A204.1 (cell line): ENCODE results near the gene NRK.
"Not testable (repeated sequence)": the region's sequence is repeated elsewhere in the genome, so short reads cannot be mapped to it uniquely, and the experiment has no call there.

Experiments used
- FAIRE-seq: peaks from 2 replicates; lab custom pipeline; 2012; peaks lifted over from hg19 to GRCh38; lab: Jason Lieb, UNC

The NRK gene, protein sequence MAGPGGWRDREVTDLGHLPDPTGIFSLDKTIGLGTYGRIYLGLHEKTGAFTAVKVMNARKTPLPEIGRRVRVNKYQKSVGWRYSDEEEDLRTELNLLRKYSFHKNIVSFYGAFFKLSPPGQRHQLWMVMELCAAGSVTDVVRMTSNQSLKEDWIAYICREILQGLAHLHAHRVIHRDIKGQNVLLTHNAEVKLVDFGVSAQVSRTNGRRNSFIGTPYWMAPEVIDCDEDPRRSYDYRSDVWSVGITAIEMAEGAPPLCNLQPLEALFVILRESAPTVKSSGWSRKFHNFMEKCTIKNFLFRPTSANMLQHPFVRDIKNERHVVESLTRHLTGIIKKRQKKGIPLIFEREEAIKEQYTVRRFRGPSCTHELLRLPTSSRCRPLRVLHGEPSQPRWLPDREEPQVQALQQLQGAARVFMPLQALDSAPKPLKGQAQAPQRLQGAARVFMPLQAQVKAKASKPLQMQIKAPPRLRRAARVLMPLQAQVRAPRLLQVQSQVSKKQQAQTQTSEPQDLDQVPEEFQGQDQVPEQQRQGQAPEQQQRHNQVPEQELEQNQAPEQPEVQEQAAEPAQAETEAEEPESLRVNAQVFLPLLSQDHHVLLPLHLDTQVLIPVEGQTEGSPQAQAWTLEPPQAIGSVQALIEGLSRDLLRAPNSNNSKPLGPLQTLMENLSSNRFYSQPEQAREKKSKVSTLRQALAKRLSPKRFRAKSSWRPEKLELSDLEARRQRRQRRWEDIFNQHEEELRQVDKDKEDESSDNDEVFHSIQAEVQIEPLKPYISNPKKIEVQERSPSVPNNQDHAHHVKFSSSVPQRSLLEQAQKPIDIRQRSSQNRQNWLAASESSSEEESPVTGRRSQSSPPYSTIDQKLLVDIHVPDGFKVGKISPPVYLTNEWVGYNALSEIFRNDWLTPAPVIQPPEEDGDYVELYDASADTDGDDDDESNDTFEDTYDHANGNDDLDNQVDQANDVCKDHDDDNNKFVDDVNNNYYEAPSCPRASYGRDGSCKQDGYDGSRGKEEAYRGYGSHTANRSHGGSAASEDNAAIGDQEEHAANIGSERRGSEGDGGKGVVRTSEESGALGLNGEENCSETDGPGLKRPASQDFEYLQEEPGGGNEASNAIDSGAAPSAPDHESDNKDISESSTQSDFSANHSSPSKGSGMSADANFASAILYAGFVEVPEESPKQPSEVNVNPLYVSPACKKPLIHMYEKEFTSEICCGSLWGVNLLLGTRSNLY (N-terminal part only)

DNA sequence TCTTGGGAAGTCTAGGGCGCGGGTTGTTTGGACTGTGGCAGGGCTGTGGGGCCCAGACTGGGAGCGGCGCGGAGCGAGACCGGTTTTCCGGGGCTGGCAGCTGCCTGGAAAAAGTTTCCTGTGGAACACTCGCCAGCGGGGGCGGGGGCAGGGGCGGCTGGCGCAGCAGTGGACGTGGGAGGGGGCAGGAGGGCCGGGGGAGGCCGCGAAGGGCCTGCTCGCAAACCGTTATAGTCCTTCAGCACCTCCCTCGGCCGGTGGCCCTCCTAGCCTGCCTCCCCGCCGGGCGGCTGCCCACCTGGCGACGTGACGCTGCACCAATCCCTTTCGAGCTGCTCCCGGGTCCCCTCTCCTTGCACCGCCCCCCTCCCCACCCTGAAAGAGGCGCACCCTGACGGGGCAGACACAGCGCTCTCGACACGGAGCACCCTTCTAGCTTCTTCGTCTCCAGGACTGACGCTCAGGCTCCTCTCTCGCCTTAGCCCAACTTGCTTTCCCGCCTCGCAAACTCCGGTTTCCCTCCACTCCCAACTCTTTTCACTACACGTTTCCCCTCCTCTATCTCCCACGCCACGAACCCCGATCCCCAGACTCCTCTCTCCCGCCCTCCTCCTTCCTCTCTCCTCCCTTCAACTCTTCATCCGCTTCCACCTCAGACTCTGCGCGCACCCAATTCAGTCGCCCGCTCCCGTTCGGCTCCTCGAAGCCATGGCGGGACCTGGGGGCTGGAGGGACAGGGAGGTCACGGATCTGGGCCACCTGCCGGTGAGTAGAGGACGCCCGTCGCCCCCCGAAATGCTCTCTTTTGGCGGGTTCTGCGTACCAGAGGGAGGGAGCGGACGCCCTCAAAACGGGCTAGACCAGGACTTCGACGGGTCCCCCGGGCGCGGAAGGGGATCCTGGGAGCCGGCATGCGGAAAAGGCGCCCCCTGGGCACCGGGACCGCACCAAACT lies at the start of gene NRK:
Gene NRK, plus strand, starts transcription at position 402 of the 954 bp plus-strand sequence. Its CDS starts 307 bp downstream, at position 709.
- no peak for FAIRE-seq

DNA sequence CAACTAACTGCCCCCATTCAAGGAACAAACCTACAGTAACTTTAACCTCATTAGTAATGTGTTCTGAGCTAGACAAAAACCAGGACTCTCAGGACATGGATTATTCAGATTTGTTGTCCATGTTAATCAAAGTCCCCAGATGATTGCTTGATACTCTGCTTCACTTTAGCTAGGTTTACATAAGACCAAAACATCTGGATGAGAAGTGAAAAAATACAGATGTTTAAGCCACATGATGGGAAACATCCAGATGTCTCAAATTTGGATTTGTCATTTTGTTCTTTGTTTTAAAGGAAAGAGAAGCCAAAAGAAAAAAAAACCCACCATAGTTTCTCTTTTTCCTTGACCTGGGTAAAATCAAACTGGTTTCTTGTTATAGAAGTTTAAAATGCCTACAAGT lies 48.5 kb upstream of the NRK start:
- no peak for FAIRE-seq

DNA sequence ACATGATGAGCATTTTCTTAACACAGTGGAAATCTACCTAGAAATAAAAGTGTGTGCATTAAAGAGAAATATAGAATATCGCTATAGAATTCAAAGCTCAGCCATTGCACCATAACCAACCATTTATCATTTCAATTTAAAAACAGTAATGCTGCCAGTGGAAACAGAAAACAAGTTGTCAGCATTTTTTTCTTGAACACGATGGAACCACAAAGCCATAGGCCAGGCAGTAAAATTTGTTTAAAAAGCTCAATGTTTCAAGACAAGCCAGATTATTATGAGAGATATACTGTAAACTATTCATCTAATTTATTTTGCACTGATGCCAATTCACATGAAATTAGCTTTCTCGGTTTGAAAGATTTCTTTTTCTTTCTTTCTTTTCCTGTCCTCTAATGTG lies 46.7 kb upstream of the NRK start:
- no peak for FAIRE-seq

DNA sequence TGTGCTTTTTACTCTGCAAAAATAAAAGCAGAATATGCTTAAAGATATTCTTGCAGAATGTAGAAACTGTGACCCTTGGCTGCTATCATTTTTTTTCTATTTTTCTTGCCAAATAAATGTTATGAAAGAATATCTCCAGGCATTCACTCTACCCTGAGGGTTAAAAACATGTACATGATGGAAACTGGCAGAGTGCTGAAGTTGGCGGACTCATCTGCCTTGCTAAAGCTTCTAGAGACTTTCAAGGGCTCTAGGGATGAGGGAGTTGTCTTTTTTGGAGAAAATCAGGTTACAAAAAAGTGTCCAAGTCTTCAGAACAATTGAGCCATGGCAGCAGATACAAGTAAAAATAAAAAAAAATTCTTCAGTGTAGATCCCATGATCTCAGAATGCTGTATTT lies 40.5 kb upstream of the NRK start:
- no peak for FAIRE-seq

DNA sequence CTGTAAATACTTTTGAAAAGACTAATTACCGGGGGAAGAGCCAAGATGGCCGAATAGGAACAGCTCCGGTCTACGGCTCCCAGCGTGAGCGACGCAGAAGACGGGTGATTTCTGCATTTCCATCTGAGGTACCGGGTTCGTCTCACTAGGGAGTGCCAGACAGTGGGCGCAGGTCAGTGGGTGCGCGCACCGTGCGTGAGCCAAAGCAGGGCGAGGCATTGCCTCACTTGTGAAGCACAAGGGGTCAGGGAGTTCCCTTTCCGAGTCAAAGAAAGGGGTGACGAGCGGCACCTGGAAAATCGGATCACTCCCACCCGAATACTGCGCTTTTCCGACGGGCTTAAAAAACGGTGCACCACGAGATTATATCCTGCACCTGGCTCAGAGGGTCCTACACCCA lies 25.5 kb upstream of the NRK start:
- FAIRE-seq = not testable (repeated sequence)

DNA sequence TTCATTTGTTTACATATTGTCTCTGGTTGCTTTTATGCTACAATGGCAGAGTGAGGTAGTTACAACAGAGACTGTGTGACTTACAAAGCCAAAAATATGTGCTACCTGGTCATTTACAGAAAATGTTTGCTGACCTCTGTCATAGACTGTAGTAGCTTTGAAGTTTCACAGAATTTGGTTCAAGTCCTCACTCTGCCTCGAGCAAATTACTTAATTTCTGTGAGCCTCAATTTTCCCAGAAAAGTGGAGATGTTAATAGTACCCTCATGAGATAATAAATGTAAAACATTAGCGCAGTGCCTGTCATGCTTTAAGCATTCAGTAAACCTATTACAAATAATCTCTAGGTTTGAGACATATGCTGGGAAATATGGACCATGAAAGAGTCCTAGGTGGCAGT lies 18.4 kb upstream of the NRK start:
- no peak for FAIRE-seq

DNA sequence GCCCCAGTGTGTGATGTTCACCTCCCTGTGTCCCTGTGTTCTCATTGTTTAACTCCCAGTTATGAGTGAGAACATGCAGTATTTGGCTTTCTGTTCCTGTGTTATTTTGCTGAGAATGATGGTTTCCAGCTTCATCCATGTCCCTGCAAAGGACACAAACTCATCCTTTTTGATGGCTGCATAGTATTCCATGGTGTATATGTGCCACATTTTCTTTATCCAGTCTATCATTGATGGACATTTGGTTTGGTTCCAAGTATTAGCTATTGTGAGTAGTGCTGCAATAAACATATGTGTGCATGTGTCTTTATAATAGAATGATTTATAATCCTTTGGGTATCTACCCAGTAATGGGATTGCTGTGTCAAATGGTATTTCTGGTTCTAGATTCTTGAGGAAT lies 16.7 kb upstream of the NRK start:
- FAIRE-seq = not testable (repeated sequence)

DNA sequence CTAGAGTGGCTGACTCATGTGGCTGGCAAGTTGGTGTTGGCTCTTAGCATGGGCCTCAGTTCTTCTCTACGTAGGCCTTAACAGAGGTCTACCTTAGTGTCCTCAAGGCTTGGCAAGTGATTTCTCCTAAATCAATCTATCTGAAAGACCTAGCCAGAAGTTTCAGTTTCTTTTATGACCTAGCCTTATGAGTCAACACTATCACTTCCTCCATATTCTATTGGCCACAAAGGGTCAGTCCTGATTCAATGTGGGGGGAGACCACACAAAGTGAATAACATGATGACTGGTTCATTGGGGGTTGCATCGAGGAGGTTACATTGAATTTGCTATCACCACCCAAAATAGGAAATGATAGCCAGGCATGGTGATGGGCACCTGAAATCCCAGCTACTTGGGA lies 5.8 kb upstream of the NRK start:
- no peak for FAIRE-seq

DNA sequence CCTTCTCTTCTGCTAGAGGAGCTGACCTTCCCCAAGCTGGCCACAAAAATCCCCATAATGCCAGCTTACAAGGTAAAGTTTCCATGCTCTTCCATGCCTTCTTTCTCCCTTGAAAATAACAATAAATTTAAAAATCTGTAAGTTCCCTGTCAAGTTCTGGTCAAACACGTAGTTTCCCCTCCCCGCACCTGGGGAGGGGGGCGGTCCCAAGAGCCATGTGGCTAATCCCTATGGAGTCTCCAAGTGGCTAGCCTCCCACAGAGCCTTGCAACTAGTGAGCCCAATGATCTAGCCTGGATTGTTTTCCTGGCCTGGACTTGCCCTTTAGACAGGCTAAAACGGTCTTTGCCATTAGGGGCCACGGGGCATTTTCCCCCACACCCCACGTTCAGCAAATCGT lies 2.1 kb upstream of the NRK start:
- no peak for FAIRE-seq

DNA sequence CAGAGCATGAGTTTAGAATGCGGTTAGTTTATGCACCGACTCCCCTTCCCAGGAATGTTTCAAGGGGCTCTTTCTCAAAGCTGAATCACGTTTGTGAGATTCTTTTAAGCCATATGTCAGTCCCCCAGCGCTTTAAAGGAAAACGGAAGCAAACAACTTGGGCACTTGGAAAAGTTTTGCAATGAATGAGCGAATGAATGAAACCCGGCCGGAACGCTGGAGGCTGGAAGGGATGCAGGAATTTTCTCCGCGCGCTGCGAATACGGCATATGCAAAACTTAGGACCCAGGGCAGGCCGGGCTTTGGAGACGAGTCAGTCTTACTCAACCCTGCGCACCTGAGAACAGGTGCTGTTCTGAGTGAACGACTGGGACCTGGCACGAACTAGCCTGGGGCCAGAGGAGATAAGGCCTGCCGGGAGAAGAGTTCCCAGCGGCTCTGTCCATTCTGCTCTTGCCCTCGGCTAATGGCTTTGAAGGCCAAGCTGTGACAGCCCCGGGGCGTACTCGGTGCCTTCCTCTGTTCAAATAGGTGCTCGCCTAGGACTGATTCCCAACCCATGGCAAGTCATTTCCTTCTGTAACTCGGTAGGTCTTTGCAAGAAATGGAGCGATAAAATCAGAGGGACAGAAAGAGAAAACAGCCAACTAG lies 743 bp upstream of the NRK start:
- FAIRE-seq = no peak

DNA sequence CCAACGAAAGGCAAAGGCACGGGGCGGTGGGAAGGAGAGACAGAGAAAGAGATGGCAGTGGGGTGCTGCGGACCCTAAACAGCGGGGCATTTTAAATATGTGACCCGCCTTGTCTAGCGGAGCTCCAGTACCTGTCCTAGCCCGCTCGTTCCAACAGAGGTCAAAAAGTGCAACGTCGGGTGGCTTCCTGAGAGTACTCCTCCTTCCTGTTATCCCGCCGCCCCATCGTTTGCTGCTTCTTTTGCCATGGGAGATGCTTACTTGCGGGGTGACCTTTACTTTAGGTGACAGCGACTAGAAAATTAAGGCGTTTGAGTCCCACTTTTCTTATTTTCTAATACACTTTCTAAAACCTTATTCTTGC lies 735 bp downstream of the NRK start:
- no peak for FAIRE-seq

DNA sequence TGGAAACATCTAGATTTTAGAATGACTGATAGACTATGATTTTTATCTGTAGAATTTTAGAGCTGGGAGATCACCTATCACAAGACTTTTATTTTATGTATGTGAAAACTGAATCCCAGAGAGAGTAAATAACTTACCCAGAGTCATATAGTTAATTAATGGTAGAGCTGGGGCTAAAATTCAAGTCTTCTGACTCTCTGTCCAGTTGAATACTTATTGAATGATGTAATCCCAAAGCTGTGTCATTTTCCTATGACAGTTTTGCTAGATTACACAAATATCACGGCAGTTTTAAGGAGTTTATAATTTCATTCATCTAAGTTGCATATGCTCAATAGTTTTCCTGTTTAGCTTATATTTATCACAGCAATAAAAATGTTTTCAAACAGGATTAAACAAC lies 6.7 kb downstream of the NRK start:
- no peak for FAIRE-seq

DNA sequence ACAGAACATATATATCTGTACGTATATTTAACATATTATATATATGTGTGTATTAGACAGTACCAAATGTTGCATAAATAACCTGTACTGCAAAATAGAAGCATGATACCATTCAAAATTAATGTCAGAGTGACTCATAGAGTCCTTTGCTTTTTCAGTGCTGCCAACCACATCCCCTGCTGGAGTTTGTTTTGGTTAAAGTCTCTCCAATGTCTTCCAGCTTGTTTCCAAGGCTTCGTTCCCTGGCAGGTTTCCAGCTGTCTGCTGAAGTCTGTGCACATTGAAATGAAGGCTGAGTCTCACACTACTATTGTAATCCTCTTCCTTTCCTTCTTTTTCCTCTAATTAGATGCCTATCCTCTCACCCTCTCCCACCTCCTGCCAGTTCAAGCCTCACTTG lies 14.9 kb downstream of the NRK start:
- no peak for FAIRE-seq

DNA sequence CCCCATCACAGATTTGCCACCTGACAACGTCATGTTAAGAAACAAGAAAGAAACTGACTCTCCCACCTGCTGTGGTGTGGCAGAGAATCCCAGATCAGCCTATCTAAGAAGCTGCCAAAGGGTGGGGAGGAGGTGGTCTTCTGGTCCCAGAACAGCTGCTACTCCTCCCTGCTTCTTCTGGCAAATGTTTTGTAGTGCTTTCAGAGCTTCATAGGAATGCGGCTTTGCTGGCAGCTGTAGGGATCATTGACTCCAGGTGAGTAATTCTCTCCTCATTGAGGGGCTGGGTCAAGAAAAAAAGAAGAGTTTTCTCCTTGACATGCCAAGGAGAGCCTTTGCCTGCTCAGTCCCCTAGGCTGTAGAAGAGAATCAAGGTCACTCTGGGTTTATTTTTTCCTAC lies 23.3 kb downstream of the NRK start:
- no peak for FAIRE-seq

DNA sequence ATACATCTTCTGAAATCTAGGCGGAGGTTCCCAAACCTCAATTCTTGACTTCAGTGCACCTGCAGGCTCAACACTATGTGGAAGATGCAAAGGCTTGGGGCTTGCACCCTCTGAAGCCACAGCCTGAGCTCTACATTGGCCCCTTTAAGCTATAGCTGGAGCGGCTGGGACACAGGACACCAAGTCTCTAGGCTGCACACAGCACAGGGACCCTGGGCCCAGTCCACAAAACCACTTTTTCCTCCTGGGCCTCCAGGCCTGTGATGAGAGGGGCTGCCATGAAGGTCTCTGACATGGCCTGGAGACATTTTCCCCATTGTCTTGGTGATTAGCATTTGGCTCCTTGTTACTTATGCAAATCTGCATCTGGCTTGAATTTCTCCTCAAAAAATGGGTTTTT lies 27.8 kb downstream of the NRK start:
- not testable (repeated sequence) for FAIRE-seq

DNA sequence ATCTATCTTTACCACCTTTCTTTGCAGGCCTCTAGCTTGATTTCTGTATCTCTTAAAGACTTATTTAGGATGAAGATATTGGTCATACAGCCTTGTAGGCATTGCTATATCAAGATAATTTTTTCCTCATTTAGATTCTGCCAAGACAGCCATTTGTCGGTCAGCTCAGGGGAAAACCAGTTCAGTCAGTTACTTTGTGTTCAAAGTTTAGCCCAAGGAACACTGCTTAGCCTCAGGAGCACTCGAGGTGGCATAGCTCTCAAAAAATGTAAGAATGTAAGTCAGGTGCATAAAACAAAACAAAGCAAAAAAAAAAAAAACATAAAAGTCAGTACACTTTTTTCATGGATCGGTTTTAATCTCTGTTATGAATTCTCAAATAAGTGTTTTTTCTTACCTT lies 43.4 kb downstream of the NRK start:
- no peak for FAIRE-seq

DNA sequence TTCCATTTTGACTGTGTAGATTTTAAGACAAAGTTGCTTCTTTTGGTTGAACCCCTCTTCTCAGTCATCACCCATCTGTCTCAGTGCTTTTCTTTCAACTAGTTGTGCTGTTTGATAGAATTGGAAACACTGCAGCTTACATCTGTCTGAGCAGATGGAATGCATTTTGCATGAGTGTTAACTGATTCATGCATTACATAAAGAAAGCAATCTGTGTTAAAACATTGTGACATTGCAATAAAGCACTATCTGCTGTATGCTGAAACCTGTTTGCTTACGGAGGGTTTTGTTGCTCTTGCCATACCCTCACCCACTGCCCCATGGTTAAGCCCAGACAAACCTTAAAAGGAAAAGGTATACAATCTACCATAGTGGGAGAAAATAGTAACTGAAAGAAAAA lies 47.4 kb downstream of the NRK start:
- FAIRE-seq = no peak

DNA sequence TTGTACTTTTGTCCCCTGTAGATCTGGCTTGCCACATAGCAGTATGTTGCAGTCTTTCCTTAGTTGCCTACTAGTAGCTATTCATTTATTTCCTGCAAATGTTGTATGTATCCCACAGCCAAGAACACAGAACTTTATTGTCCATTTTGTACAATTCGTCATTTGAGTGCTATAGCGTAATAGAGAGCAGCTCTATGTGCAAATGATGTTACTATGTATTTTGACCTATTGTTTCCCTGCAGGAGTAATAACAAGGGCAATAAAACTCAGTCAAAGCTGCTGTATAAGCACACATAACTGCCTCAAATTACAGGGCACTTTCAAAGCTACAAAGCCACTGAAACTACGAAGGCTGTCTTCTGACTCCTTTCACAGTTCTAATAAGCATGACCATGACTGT lies 48.1 kb downstream of the NRK start:
- FAIRE-seq = no peak

DNA sequence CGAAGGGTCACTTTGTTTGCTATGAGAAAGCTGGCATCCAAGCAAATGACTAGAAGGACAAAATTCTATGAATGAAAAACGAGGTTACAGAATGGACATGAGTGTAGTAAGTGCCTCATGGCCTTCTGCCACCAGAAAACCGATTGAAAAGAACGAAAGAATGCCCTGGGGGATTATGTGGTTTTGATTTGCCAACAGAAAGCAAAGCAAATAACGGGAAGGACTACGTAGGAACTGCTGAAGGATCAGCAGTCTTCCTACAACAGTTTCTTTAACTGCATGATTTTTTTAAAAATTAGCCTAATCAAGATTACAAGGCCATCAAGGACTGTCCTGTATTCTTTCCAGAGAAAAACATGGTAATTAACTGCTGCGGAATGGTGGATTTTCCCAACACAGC lies 50.6 kb downstream of the NRK start:
- no peak for FAIRE-seq

DNA sequence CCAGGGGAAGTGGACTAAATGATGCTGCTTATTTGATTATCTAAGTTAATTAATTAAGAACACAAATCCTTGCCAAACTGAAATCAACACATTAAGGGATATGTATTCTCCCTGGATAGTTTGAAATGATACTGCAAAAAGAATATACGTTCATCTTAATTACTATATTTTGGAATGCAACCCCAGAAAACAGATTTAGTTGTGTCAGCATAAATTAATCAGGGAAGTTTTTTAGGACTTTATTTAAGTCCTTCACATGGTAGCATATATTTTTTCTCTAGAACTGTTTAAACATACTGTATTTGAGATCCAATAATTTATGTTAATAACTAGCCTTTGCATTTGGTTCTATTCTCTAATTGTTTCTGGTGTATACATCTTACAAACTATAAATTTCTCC lies 52.5 kb downstream of the NRK start:
- no peak for FAIRE-seq

DNA sequence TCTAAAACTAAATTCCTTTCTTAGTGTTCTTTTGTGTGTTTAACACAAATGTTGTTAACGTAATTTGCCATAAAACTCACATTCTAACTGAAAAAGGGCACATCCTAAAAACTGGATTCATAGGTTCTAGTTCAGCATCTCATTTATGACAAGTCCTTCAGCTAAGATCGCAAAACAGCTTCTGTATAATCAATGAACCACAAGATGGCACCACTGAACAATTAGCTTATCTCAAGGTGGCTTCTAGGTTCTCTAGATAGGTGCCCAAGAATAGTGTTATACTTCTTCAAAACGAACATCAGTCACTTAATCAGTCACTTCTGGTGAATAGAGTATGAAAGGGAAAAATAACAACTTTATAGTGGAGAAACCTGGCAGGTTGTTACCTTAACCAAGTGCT lies 54.3 kb downstream of the NRK start:
- FAIRE-seq = peak; percentile 21
